22Rv1 (cell line): ENCODE measurements around the gene IRF7.

Source experiments
- CTCF ChIP-seq: fragments of 450-650 bp; IDR thresholded peaks from 2 replicates; pipeline ENCODE4 v1.5.1; 2017; ENCODE audit warnings: mild to moderate bottlenecking
- ZFX ChIP-seq: fragments of 450-650 bp; IDR thresholded peaks from 2 replicates; pipeline ENCODE4 v1.6.1; 2017; ENCODE audit warnings: antibody characterized with exemption, borderline replicate concordance

- TF ChIP-seq CTCF (no peak), ZFX (no peak)
Observed at GRCh38 chr11:656866-657265, 41.1 kb upstream of the IRF7 start.
